DMS153 treated with DMSO at 0.1 percent for 48 hours (cell line): ENCODE measurements around the gene SPATA33.
"Not testable (repeated sequence)": the region's sequence is repeated elsewhere in the genome, so short reads cannot be mapped to it uniquely, and the experiment has no call there.

Experiments
- DNase-seq: peaks from one replicate; lab custom pipeline; 2025; ENCODE audit not compliant: unreplicated experiment; lab: John Stamatoyannopoulos, UW

Gene SPATA33

DNA sequence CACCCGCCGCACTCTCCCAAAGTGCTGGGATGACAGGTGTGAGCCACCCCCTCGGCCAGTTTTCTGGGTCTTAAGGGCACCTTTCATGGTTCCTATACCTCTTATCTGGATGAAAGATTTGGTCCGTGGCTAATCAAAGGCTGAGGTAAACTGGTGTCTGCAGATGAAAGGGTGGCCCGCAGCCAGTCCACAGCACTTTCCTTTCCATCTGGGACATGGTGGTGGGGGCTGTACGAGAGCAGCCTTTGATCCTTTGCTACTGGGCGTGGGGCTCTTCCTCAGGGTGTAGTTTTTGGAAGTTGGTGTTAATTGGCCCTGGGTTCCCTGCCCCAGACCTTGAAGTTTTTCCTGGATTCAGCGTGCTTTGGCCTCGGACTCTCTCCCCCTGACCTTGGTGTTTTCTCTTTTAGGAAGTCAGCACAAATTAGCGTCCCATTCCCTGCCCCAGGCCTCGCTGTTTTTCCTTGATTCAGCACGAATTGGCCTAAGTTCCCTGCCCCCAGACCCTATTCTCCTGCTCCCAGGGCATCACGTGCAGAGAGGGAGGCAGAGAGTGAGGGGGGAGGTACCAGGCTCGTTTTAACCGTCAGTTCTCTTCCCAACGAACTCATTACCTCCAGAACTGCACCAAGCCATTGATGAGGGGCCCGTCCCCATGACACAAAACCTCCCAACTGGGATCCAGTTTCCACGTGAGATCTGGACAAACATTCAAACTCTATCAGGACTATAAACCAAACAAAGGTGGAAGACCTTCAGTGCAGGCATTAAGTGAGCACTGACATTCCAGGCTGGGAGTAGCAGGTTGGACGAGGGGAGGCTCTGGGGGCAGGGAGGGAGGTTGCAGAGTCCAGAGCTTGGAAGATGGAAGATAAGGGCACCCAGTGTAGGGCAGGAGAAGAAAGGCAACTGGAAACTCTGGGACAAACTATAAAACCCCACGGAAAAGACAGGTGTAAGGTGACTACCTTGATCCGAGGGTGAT lies 32.6 kb upstream of the SPATA33 start:
- no peak for DNase-seq

DNA sequence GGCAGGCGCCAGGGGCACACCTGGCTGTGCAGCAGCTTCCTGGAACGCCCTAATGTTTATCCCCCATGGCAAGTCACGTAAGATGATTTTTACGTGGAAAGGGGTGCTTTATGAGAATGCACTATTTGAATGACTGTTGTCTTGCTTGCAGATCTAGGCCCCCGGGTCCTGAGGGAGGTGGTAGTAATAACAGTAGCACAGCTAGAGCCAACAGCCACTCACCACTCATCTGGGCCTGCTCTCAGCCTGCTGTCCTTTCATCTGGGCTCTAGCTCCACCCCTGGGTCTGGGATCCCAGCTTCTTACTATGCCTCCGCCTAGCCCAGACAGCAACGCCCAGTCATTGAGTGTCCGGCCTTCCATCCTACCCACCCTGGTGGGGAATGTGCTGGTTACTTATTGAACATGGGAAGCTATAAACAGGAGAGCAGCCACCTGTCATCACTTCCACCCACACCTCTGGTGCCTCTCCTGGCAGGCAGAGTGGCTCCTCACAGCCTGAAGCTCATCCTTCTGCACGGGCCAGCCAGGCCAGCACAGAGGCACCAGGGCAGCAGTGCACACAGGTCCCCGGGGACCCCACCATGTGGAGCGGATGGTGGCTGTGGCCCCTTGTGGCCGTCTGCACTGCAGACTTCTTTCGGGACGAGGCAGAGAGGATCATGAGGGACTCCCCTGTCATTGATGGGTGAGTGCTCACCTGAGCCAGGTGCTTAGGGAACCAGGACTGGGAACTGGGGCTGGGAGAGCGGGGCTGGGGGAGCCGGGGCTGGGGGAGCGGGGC lies 27.6 kb upstream of the SPATA33 start:
- DNase-seq = no peak

GRCh38 chr16:89633064-89633631 lies 24.5 kb upstream of the SPATA33 start:
- no peak for DNase-seq

DNA sequence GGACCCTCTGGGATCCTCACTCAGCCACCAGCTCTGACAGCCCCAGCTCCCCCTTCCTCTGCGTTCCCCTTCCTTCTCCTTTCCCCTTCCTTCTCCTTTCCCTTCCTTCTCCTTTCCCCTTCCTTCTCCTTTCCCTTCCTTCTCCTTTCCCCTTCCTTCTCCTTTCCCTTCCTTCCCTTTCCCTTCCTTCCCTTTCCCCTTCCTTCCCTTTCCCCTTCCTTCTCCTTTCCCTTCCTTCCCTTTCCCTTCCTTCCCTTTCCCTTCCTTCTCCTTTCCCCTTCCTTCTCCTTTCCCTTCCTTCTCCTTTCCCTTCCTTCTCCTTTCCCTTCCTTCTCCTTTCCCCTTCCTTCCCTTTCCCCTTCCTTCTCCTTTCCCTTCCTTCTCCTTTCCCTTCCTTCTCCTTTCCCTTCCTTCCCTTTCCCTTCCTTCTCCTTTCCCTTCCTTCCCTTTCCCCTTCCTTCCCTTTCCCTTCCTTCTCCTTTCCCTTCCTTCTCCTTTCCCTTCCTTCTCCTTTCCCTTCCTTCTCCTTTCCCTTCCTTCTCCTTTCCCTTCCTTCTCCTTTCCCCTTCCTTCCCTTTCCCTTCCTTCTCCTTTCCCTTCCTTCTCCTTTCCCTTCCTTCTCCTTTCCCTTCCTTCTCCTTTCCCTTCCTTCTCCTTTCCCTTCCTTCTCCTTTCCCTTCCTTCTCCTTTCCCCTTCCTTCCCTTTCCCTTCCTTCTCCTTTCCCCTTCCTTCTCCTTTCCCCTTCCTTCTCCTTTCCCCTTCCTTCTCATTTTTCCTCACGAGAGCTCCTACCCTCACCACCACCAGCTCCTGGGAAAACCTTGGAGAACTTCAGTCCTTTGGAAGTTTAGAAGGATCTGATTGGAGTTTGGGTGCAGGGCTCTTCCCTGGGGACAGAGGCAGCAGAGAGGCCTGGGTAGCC lies 22.9 kb upstream of the SPATA33 start:
- DNase-seq = not testable (repeated sequence)

- no peak for DNase-seq
Observed at GRCh38 chr16:89636663-89637062, 21.0 kb upstream of the SPATA33 start.

DNA sequence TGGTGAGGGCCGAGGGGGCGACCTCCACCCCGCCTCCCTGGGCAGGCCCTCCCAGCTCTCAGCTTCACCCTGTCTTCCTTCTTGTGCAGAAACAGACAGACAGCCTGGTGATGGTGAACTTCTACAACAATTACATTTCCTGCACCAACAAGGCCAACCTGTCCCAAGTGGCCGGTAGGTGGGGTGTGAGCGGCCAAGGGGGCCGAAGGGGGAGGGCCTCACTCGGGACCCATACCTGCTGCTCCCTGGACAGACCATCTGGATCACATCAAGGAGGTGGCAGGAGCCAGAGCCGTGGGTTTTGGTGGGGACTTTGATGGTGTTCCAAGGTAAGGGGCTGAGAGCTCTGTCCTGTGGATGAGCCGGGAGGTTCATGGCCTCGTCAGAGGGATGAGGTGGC lies 20.3 kb upstream of the SPATA33 start:
- DNase-seq = no peak

DNA sequence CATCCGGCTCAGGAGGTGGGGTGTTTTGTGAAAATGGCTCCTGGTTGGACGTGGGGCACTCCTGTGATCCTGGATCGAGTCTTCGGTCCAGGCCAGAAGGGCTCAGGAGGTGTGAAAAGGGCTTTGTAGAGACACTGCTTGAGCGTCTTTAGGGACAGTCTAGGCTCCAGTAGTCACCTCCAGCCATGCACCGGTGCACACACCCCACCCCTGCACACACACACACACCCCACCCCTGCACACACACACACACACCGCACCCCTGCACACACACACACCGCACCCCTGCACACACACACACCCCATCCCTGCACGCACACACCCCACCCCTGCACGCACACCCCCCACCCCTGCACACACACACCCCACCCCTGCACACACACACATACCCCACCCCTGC lies 19.2 kb upstream of the SPATA33 start:
- no peak for DNase-seq

DNA sequence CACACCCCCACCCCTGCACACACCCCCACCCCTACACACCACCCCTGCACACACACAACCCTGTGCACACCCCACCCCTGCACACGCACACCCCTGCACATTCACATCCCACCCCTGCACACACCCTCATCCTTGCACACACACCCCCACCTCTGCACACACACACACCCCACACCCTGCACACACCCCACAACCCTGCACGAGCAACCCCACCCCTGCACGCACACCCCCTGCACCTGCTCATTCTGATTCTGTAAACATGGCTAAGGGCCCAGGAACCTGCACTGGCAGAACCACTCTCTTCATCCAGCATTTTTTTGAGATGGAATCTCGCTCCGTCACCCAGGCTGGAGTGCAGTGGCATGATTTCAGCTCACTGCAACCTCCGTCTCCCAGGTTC lies 18.3 kb upstream of the SPATA33 start:
- DNase-seq = no peak

DNA sequence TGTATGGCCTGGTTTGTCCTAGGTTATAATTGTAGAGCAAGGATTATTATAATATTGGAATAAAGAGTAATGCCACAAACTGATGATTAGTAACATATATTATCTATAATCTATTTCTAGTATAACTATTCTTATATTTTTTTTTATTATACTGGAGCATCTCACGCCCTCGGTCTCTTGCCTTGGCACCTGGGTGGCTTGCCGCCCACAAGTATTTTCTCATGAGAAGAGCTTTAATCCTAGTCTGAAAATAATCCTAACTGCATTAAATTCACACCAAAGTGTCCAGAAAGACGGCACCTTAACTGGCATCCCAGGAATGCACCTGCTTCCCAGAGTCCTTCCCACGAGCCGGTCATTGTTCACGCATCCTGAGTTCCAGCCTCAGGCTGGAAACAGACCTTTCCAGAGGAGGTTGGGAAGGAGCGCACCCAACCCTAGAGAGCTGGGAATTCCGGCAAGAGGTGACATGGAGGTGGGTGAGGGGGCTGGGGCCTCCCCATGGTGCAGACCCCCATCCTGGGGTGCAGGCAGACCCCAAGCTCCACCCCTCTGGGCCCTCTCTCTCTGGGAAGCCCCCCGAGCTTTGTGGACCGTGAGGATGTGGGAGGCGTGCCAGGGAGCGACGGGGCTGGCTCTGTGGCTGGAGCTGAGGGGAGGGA lies 16.0 kb upstream of the SPATA33 start:
- DNase-seq = no peak

DNA sequence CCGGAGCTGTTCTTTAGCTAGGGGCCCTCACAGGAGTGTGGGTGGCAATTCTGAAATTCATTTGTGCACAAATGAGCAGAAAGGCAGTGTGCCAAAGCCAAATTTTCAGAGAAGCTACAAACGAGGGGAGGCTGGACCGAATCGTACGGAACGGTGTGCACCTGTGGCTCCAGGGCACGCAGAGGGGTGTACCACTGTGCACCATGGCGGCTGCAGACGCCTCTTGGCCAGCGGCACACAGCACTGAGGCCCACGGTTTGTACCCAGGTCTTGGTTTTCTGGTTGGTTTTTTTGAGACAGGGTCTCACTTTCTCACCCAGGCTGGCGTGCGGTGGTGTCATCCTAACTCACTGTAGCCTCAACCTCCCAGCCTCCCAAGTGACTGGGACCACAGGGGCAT lies 15.1 kb upstream of the SPATA33 start:
- DNase-seq = no peak

DNA sequence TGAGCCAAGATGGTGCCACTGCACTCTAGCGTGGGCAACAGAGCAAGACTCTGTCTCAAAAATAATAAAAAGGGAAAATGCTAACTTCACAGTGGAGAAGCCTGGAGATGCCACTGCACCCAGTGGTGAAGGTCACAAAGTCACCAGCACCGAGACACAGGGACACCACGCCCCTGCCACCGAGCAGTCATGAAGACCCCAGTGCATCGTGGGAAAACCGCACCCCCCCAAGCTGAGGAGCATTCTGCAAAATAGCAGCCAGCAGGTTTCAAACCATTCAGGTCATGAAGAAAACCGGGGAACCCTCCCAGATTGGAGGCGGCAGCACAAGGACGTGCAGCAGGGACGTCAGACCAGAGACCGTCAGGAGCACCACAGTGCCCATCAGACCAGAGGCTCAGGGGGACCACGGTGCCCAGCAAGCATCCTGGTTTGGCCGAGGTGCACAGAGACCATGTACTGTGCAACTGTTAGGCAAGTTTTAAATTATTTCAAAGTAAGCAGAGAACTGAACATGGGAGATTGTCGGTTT lies 13.8 kb upstream of the SPATA33 start:
- DNase-seq = no peak

DNA sequence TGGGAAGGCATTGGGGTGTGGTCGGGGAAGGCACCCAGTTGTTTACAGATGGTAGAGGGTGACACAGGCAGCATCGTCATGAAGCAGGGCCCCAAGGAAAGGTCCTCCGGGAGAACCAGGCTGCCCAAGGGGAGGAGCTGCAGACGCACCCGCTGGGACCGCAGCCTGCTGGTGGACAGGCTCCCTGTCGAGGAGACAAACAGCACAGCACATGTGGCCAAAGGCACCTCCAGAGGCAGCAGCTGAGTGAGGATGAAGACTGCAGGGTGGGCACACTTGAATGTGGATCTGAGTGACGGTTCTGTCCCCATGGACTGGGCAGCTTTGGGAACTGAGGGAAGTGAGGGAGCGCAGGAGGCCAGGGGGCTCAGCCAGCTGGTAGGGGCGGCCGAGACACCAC lies 12.5 kb upstream of the SPATA33 start:
- DNase-seq = no peak

DNA sequence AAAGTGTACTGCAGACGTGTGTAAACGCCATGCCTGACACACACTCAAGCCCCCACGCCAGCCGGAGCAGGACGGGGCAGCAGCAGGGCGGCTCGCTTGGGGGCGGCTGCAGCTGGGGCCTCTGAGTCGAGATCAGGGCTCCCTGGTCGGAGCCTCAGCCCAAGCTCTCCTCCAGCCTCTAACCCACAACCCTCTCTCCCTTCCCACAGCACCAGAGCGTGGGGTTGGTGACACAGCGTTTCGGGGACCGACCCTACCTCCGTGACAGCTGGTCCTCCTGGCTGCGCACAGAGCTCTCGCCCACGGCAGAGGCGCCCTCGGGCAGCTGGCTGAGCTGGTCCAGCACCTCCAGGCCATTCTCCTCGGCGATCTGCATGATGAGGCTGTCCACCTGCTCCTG lies 11.4 kb upstream of the SPATA33 start:
- no peak for DNase-seq

- no peak for DNase-seq
Observed at GRCh38 chr16:89646906-89647305, 10.7 kb upstream of the SPATA33 start.

GRCh38 chr16:89651584-89651983 lies 6.1 kb upstream of the SPATA33 start:
- no peak for DNase-seq

DNA sequence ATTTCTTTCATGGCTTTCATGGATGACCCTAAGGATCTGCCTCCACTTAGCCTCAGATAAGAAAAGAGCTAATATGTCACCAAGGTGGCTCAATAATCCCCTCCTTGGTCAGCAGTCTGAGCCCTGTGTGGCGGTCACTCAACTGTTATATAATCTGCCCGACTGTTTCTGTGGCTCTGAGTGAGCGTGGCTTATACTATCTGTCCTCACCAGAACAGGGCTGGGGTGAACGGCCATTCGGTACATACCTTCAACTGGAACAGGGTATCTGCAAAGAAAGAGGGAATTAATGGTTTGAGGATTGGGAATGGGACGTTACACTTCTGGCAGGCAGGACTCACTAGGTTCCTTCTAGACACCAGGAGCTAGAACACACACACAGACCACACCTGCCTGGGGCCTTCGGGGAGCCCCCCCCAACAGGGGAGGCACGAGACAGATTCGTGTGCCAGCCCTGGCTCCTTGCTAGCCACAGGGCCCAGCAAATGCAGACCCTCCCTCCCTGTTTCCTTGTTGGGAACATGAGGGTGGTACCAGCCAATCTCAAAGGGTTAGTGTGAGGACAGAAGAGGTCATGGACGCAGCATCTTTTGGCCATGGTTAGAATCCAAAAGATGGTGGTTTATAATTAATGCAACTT lies 3.9 kb upstream of the SPATA33 start:
- DNase-seq = no peak

GRCh38 chr16:89655062-89655643 lies 2.5 kb upstream of the SPATA33 start:
- DNase-seq = no peak

GRCh38 chr16:89656435-89657121 lies 1.1 kb upstream of the SPATA33 start:
- DNase-seq = no peak
